ENCODE measurements around the gene PRR5.

- TF ChIP-seq YY1 (IDR thresholded peaks at IDR 0.05) (no peak), GABPA (IDR thresholded peaks at IDR 0.05 in 1 of 2, conservative IDR thresholded peaks at IDR 0.05 in 1 of 2) (no peak), CTCF (IDR thresholded peaks at IDR 0.05; ENCODE audit: low read depth, low read length, missing input control) (no peak), TAF1 (conservative IDR thresholded peaks at IDR 0.05) (no peak), JUND (IDR thresholded peaks at IDR 0.05) (no peak), EGR1 (IDR thresholded peaks at IDR 0.05; ENCODE audit: low read depth in 2 of 2) (no peak), SP1 (IDR thresholded peaks at IDR 0.05) (no peak)
- TF ChIP-seq, protein P1, sequence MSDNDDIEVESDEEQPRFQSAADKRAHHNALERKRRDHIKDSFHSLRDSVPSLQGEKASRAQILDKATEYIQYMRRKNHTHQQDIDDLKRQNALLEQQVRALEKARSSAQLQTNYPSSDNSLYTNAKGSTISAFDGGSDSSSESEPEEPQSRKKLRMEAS (IDR thresholded peaks at IDR 0.05), result no peak
- TF ChIP-seq, protein P2, sequence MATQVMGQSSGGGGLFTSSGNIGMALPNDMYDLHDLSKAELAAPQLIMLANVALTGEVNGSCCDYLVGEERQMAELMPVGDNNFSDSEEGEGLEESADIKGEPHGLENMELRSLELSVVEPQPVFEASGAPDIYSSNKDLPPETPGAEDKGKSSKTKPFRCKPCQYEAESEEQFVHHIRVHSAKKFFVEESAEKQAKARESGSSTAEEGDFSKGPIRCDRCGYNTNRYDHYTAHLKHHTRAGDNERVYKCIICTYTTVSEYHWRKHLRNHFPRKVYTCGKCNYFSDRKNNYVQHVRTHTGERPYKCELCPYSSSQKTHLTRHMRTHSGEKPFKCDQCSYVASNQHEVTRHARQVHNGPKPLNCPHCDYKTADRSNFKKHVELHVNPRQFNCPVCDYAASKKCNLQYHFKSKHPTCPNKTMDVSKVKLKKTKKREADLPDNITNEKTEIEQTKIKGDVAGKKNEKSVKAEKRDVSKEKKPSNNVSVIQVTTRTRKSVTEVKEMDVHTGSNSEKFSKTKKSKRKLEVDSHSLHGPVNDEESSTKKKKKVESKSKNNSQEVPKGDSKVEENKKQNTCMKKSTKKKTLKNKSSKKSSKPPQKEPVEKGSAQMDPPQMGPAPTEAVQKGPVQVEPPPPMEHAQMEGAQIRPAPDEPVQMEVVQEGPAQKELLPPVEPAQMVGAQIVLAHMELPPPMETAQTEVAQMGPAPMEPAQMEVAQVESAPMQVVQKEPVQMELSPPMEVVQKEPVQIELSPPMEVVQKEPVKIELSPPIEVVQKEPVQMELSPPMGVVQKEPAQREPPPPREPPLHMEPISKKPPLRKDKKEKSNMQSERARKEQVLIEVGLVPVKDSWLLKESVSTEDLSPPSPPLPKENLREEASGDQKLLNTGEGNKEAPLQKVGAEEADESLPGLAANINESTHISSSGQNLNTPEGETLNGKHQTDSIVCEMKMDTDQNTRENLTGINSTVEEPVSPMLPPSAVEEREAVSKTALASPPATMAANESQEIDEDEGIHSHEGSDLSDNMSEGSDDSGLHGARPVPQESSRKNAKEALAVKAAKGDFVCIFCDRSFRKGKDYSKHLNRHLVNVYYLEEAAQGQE (IDR thresholded peaks at IDR 0.05), result no peak
- TF ChIP-seq, protein P3, sequence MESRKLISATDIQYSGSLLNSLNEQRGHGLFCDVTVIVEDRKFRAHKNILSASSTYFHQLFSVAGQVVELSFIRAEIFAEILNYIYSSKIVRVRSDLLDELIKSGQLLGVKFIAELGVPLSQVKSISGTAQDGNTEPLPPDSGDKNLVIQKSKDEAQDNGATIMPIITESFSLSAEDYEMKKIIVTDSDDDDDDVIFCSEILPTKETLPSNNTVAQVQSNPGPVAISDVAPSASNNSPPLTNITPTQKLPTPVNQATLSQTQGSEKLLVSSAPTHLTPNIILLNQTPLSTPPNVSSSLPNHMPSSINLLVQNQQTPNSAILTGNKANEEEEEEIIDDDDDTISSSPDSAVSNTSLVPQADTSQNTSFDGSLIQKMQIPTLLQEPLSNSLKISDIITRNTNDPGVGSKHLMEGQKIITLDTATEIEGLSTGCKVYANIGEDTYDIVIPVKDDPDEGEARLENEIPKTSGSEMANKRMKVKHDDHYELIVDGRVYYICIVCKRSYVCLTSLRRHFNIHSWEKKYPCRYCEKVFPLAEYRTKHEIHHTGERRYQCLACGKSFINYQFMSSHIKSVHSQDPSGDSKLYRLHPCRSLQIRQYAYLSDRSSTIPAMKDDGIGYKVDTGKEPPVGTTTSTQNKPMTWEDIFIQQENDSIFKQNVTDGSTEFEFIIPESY (IDR thresholded peaks at IDR 0.05), result no peak
Measured at GRCh38 chr22:44753189-44754042, 51.4 kb downstream of the PRR5 start.
